ENCODE measurements around the gene BEND7. TPM values are rescaled to one million over a fixed set of nuclear protein-coding genes. Genes with fewer than 3 reads are reported as not detected.
A peak's percentile ranks its signal among the peaks of the same experiment; 100 is the strongest.

BEND7 gene
- total and polyA plus RNA-seq, 7 experiments from 2014 or later = 0.17 TPM; not detected in 6

- ChIA-PET CTCF (no interaction called here), POLR2A (no interaction called here)
- ATAC-seq (no peak), DNase-seq (no peak)
- Histone ChIP-seq H3K9me3 (ENCODE audit: control insufficient read depth in 2 of 3, low read length in 3 of 3) (no peaks in the 10 kb centered on the region), H3K27me3 (ENCODE audit: control insufficient read depth in 2 of 2, insufficient read depth in 2 of 2, low read length in 2 of 2) (no peaks in the 10 kb centered on the region), H3K36me3 (ENCODE audit: control insufficient read depth in 2 of 3, insufficient read depth in 3 of 3, low read length in 3 of 3) (no peaks in the 10 kb centered on the region), H3K27ac (ENCODE audit: low read depth, low read length) (no peak overlapping the region), H3K4me3 (ENCODE audit: low read length) (no peak overlapping the region), H3K4me1 (ENCODE audit: control insufficient read depth in 2 of 2, insufficient read depth in 2 of 2, low read length in 2 of 2) (no peaks in the 10 kb centered on the region)
- H3K4me3 Mint-ChIP-seq = no peak overlapping the region
- no peaks in the 10 kb centered on the region for H3K9me3 Mint-ChIP-seq
- H3K4me1 Mint-ChIP-seq = no peaks in the 10 kb centered on the region
- intact Hi-C loops (cut with micrococcal nuclease) = no loop called here
- H3K27ac Mint-ChIP-seq = no peak overlapping the region
- H3K27me3 Mint-ChIP-seq = no peaks in the 10 kb centered on the region
- no peaks in the 10 kb centered on the region for H3K36me3 Mint-ChIP-seq
These were observed 56.5 kb downstream of the BEND7 start for GRCh38 chr10:13472359-13472758.

DNA sequence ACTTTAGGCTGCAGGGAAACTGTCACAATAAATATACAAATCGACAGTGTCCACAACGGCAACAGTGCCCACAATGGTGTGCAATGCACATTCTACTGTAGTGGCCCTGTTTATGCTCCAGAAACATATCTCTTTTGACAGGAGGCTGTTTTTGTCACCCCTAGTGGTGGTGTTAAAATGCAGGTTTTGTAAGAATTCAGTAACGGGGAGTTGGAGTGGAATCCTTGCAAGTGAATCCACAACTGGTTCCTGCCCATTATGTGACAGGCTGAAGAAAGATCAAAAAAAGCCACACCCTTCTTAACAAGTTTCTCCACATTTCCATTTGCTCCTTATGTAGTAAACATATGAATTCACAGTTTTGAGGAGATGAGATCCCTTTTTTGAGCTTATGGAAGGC, 58.5 kb downstream of the BEND7 start:
- H3K27me3 ChIP-seq (ENCODE audit: control insufficient read depth in 2 of 2, insufficient read depth in 2 of 2, low read length in 2 of 2) = no peaks in the 10 kb centered on the region
- H3K36me3 ChIP-seq (ENCODE audit: control insufficient read depth in 2 of 3, insufficient read depth in 3 of 3, low read length in 3 of 3) = no peaks in the 10 kb centered on the region
- no peaks in the 10 kb centered on the region for H3K9me3 ChIP-seq (ENCODE audit: control insufficient read depth in 2 of 3, low read length in 3 of 3)
- no peak overlapping the region for H3K4me3 ChIP-seq (ENCODE audit: low read length)
- no peak for ATAC-seq
- no peak for DNase-seq
- intact Hi-C loops (cut with micrococcal nuclease) = no loop called here
- H3K27ac Mint-ChIP-seq = no peak overlapping the region
- no peak overlapping the region for H3K4me3 Mint-ChIP-seq
- no peaks in the 10 kb centered on the region for H3K4me1 Mint-ChIP-seq
- ChIA-PET CTCF (no interaction called here), POLR2A (no interaction called here)
- H3K36me3 Mint-ChIP-seq = no peaks in the 10 kb centered on the region
- H3K9me3 Mint-ChIP-seq = no peaks in the 10 kb centered on the region
- H3K27ac ChIP-seq (ENCODE audit: low read depth, low read length) = no peak overlapping the region
- no peaks in the 10 kb centered on the region for H3K4me1 ChIP-seq (ENCODE audit: control insufficient read depth in 2 of 2, insufficient read depth in 2 of 2, low read length in 2 of 2)
- H3K27me3 Mint-ChIP-seq = no peaks in the 10 kb centered on the region

DNA sequence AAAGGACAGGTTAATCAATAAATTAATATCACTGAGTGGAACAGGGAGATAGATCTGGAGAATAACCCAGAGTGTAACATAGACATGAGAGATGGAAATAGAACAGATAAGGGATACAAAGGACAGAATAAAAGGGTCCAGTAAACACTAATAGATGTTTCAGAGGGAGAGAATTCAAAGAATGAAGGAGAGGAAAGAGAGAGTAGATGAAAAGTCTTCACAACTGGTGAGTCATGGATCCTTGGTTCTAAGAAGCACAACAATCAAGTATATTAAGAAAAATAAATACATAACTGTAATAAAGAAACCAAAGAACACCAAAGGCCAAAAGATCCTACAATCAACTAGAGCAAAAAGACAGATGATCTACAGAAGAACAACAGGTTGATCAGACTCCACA, 66.3 kb downstream of the BEND7 start:
- no peak overlapping the region for H3K27ac ChIP-seq (ENCODE audit: low read depth, low read length)
- DNase-seq (no peak), ATAC-seq (no peak)
- intact Hi-C loops (cut with micrococcal nuclease) = no loop called here
- ChIA-PET CTCF (no interaction called here), POLR2A (no interaction called here)
- peaks cover 11 to 23% (median 17%) of the 10 kb centered on the region in 5 donors for H3K27me3 Mint-ChIP-seq
- no peaks in the 10 kb centered on the region for H3K27me3 ChIP-seq (ENCODE audit: control insufficient read depth in 2 of 2, insufficient read depth in 2 of 2, low read length in 2 of 2)
- no peaks in the 10 kb centered on the region for H3K9me3 ChIP-seq (ENCODE audit: control insufficient read depth in 2 of 3, low read length in 3 of 3)
- H3K4me3 ChIP-seq (ENCODE audit: low read length) = no peak overlapping the region
- no peak overlapping the region for H3K27ac Mint-ChIP-seq
- H3K4me1 ChIP-seq (ENCODE audit: control insufficient read depth in 2 of 2, insufficient read depth in 2 of 2, low read length in 2 of 2) = no peaks in the 10 kb centered on the region
- no peak overlapping the region for H3K4me3 Mint-ChIP-seq
- H3K36me3 Mint-ChIP-seq = peaks cover 0 to 4% (median 0%) of the 10 kb centered on the region in 5 donors
- no peaks in the 10 kb centered on the region for H3K36me3 ChIP-seq (ENCODE audit: control insufficient read depth in 2 of 3, insufficient read depth in 3 of 3, low read length in 3 of 3)
- no peaks in the 10 kb centered on the region for H3K4me1 Mint-ChIP-seq
- H3K9me3 Mint-ChIP-seq = peaks cover 0 to 29% (median 8%) of the 10 kb centered on the region in 11 donors

GRCh38 chr10:13458687-13459012, 70.2 kb downstream of the BEND7 start:
- intact Hi-C loops (cut with micrococcal nuclease) = no loop called here
- POLR2A ChIA-PET = no interaction called here
- no peaks in the 10 kb centered on the region for H3K9me3 ChIP-seq (ENCODE audit: control insufficient read depth in 2 of 3, low read length in 3 of 3)
- Mint-ChIP-seq H3K27me3 (peaks cover 11 to 35% (median 26%) of the 10 kb centered on the region in 5 donors), H3K4me1 (peaks cover 0 to 9% (median 6%) of the 10 kb centered on the region in 7 donors), H3K27ac (no peak overlapping the region), H3K36me3 (peaks cover 0 to 4% (median 0%) of the 10 kb centered on the region in 5 donors), H3K9me3 (peaks cover 0 to 29% (median 8%) of the 10 kb centered on the region in 11 donors), H3K4me3 (no peak overlapping the region)
- H3K4me1 ChIP-seq (ENCODE audit: control insufficient read depth in 2 of 2, insufficient read depth in 2 of 2, low read length in 2 of 2) = peaks cover 0 to 2% of the 10 kb centered on the region in 2 donors
- ATAC-seq (no peak), DNase-seq (no peak)
- H3K27ac ChIP-seq (ENCODE audit: low read depth, low read length) = no peak overlapping the region
- no peak overlapping the region for H3K4me3 ChIP-seq (ENCODE audit: low read length)
- no peaks in the 10 kb centered on the region for H3K27me3 ChIP-seq (ENCODE audit: control insufficient read depth in 2 of 2, insufficient read depth in 2 of 2, low read length in 2 of 2)
- no peaks in the 10 kb centered on the region for H3K36me3 ChIP-seq (ENCODE audit: control insufficient read depth in 2 of 3, insufficient read depth in 3 of 3, low read length in 3 of 3)
- CTCF ChIA-PET = no interaction called here

- Histone ChIP-seq H3K4me3 (ENCODE audit: low read length) (no peak overlapping the region), H3K27me3 (ENCODE audit: control insufficient read depth in 2 of 2, insufficient read depth in 2 of 2, low read length in 2 of 2) (no peaks in the 10 kb centered on the region), H3K9me3 (ENCODE audit: control insufficient read depth in 2 of 3, low read length in 3 of 3) (no peaks in the 10 kb centered on the region), H3K27ac (ENCODE audit: low read depth, low read length) (no peak overlapping the region), H3K36me3 (ENCODE audit: control insufficient read depth in 2 of 3, insufficient read depth in 3 of 3, low read length in 3 of 3) (no peaks in the 10 kb centered on the region), H3K4me1 (ENCODE audit: control insufficient read depth in 2 of 2, insufficient read depth in 2 of 2, low read length in 2 of 2) (peaks cover 0 to 3% of the 10 kb centered on the region in 2 donors)
- H3K4me1 Mint-ChIP-seq = peaks cover 0 to 9% (median 7%) of the 10 kb centered on the region in 7 donors
- peaks cover 9 to 34% (median 26%) of the 10 kb centered on the region in 5 donors for H3K27me3 Mint-ChIP-seq
- DNase-seq = no peak
- H3K27ac Mint-ChIP-seq = no peak overlapping the region
- ChIA-PET CTCF (interaction anchor here (0.6 kb wide), 1 partner anchor 612 kb away, joined by 3 read pairs; no protein-coding TSS in a partner anchor), POLR2A (no interaction called here)
- H3K9me3 Mint-ChIP-seq = peaks cover 0 to 27% (median 8%) of the 10 kb centered on the region in 11 donors
- intact Hi-C loops (cut with micrococcal nuclease) = no loop called here
- H3K4me3 Mint-ChIP-seq = no peak overlapping the region
- ATAC-seq = no peak
- H3K36me3 Mint-ChIP-seq = peaks cover 0 to 4% (median 0%) of the 10 kb centered on the region in 5 donors
These were observed 70.7 kb downstream of the BEND7 start for GRCh38 chr10:13457958-13458686.

DNA sequence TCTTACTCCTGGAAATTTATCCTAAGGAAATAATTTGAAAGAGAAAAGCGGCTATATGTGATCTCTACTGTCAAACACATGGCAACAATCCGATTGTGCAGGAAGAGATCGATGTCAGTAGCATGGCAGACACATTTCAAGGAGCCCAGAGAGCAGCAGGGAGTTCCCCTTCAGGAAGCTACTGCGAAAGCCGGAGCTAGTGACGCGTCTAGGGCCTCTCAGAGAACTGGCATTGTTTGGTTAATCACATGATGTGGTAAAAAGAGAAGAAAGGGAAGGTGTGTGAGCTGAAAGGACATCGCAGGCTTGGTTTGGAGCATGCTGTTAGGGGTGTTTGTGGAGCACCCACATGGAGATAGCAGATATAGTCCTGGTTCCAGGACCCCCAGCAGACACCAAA, 74.9 kb downstream of the BEND7 start:
- ATAC-seq (peak; percentile 91), DNase-seq (peak in 7 of 9 donors; percentile 6 to 66 (median 47))
- ChIA-PET CTCF (no interaction called here), POLR2A (interaction anchor here (0.5 kb wide), 1 partner anchor 753 kb away, joined by 3 read pairs; no protein-coding TSS in a partner anchor)
- H3K4me3 ChIP-seq (ENCODE audit: low read length) = no peak overlapping the region
- H3K9me3 ChIP-seq (ENCODE audit: control insufficient read depth in 2 of 3, low read length in 3 of 3) = no peaks in the 10 kb centered on the region
- Mint-ChIP-seq H3K27ac (peak overlapping the region in 3 of 9 donors; percentile 12 to 41 (median 22)), H3K9me3 (peaks cover 0 to under 1% (median 0%) of the 10 kb centered on the region in 11 donors), H3K36me3 (no peaks in the 10 kb centered on the region), H3K4me1 (peaks cover 0 to 9% (median 7%) of the 10 kb centered on the region in 7 donors), H3K4me3 (peak overlapping the region in 3 of 10 donors; percentile 3 to 40 (median 4)), H3K27me3 (peaks cover 12 to 33% (median 17%) of the 10 kb centered on the region in 5 donors)
- no peaks in the 10 kb centered on the region for H3K27me3 ChIP-seq (ENCODE audit: control insufficient read depth in 2 of 2, insufficient read depth in 2 of 2, low read length in 2 of 2)
- no peaks in the 10 kb centered on the region for H3K36me3 ChIP-seq (ENCODE audit: control insufficient read depth in 2 of 3, insufficient read depth in 3 of 3, low read length in 3 of 3)
- no peak overlapping the region for H3K27ac ChIP-seq (ENCODE audit: low read depth, low read length)
- H3K4me1 ChIP-seq (ENCODE audit: control insufficient read depth in 2 of 2, insufficient read depth in 2 of 2, low read length in 2 of 2) = peaks cover 0 to 3% of the 10 kb centered on the region in 2 donors
- intact Hi-C loops (cut with micrococcal nuclease) = no loop called here

GRCh38 chr10:13450069-13450468, 78.7 kb downstream of the BEND7 start:
- POLR2A ChIA-PET = no interaction called here
- CTCF ChIA-PET = interaction anchor here (1.4 kb wide), 1 partner anchor 10 kb away, joined by 5 read pairs; no protein-coding TSS in a partner anchor
- Mint-ChIP-seq H3K9me3 (no peaks in the 10 kb centered on the region), H3K36me3 (no peaks in the 10 kb centered on the region), H3K27ac (no peak overlapping the region), H3K4me1 (peaks cover 0 to 7% (median 7%) of the 10 kb centered on the region in 7 donors), H3K4me3 (no peak overlapping the region), H3K27me3 (peaks cover 0 to 26% (median 13%) of the 10 kb centered on the region in 5 donors)
- ATAC-seq = no peak
- H3K27me3 ChIP-seq (ENCODE audit: control insufficient read depth in 2 of 2, insufficient read depth in 2 of 2, low read length in 2 of 2) = no peaks in the 10 kb centered on the region
- intact Hi-C loops (cut with micrococcal nuclease) = no loop called here
- H3K4me3 ChIP-seq (ENCODE audit: low read length) = no peak overlapping the region
- H3K27ac ChIP-seq (ENCODE audit: low read depth, low read length) = no peak overlapping the region
- no peaks in the 10 kb centered on the region for H3K36me3 ChIP-seq (ENCODE audit: control insufficient read depth in 2 of 3, insufficient read depth in 3 of 3, low read length in 3 of 3)
- no peaks in the 10 kb centered on the region for H3K9me3 ChIP-seq (ENCODE audit: control insufficient read depth in 2 of 3, low read length in 3 of 3)
- no peak for DNase-seq
- H3K4me1 ChIP-seq (ENCODE audit: control insufficient read depth in 2 of 2, insufficient read depth in 2 of 2, low read length in 2 of 2) = peaks cover 0 to 3% of the 10 kb centered on the region in 2 donors

Data from naive thymus-derived CD4-positive, alpha-beta T cell (primary cell).